Measurements from ENCODE around the gene UBE2R2.
"Not testable (repeated sequence)": the region's sequence is repeated elsewhere in the genome, so short reads cannot be mapped to it uniquely, and the experiment has no call there.

Gene UBE2R2

DNA sequence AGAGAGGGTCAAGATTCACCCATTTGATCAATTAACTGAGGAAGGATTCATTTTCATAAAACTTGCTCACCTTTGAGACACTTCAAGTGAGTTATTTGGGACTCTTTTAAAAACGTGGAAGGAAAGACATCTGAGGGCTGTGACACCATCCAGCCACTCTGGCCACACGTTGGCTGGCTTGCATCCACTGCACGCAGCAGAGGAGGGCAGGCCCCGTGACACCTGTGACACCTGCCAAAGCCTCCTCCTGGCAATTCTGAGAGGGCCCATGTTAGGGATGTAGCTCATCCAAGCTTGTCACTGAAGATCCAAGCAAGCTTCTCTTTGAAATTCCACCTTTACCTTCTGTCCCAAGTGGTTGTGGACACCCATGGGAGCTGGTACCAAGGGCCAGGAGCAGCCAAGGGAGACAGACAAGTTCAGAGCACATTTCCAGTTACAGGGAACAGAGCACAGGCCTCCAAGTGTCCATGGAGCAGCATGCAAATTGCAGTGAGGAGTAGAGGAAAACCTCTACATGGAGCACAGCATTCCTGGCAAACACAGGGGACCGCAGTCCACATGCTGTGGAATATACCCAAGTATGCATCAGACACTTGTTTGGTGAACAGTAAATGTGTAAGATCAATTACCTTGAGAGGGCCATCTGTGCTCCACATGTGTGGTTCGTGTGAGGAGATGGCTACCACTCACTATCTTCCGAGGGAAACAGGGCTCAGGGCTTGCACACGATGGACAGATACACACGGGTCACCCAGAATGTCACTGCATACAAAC lies 16.8 kb upstream of the UBE2R2 start:
- no peak for DNase-seq (ENCODE audit: low spot score)

DNA sequence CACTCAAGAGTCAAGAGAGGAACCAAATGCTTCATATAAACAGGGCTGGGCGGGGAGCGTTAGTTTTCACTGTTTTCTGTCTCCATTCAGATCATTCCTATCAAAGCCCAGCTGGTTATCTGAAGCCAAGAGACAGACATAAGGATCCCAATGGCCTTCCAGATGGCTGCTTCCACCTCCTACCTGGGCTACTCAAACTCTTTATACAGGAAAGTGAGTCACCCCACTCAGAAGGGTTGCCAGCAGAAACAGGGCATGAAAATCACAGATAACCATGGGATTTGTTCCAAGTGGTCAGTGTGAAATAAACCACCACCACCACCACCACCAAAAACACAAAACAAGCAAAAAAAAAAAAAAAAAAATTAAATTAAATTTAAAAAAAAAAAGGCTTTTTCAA lies 16.1 kb upstream of the UBE2R2 start:
- DNase-seq (ENCODE audit: low spot score), result no peak

DNA sequence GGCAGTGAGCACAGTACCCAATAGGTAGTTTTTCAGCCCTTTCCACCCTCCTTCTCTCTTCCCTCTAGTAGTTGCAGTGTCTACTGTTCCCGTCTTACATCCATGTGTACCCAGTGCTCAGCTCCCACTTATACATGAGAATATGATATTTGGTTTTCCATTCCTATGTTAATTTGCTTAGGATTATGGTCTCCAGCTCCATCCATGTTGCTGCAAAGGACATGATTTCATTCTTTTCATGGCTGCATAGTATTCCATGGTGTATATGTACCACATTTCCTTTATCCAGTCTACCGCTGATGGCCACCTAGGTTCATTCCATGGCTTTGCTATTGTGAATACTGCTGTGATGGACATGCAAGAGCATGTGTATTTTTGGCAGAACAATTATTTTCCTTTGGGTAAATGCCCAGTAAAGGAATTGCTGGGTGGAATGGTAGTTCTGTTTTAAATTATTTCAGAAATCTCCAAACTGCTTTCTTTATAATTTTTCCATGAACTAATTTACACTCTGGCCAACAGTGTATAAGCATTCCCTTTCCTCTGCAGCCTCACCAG lies 14.9 kb upstream of the UBE2R2 start:
- not testable (repeated sequence) for DNase-seq (ENCODE audit: low spot score)

DNA sequence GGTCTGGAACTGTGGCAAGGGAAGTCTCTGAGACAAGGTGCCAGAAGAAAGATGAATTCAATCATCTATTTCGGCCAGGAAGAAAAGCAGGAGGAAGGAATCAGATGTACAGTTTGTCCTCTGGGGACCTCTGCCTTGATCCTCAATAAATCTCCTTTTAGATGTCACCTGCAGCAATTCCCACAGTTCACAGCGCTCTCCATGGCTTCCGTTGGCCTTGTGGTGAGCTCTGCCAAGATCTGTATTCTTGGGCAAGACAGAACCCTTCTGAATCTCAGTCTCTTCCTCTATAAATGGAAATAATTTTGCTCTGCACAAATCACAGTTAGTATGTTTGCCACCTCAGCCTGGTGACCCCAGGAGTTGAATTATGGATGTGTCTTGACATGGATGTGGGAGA lies 12.8 kb upstream of the UBE2R2 start:
- DNase-seq (ENCODE audit: low spot score), result not testable (repeated sequence)

DNA sequence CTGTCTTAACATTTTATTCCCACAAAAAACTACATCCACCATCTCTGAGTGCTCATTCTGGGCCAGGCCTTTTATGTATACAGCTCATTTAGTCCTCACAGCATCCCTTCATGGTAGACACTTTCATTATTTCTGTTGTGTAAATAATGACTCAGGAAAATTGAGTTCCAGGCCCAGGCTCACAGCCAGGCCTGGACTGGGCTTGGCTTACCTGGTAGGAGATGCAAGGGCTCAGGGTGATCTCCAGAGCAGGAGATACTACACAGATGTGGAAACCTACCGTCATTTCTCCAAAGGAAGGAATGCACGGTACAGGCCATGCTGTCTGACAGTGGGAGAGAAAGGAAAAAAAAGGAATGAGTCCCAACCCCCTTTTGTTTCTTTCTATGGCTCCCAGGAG lies 9.8 kb upstream of the UBE2R2 start:
- DNase-seq (ENCODE audit: low spot score), result not testable (repeated sequence)

DNA sequence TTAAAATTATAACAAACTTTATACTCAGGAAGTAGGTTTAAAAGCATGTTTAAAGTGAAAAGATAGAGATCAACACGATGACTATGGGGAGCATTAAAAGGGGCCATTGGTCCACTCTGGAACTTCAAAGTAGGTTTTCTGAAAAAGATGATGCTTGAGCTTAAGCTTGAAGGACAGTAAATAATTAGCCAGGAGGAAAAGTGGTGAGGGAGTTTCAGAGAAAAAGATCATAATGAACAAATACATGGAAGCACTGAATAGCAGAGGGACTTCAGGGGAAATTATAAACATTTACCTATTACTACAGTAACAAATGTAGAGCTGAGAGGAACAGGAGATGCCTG lies 8.0 kb upstream of the UBE2R2 start:
- not testable (repeated sequence) for DNase-seq (ENCODE audit: low spot score)

DNA sequence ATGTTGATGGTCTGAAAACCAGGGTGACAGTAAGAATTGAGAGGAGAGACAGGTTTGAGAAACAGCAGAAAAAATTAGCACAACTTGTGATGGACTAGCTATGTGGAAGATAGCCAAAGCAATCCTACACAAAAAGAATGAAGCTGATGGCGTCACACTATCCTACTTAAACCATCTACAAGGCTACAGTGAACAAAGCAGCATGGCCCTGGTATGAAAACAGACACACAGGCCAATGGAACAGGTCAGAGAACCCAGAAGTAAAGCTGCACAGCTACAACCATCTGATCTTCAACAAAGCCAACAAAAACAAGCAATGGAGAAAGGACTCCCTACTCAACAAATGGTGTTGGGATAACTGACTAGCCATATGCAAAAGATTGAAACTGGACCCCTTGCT lies 7.5 kb upstream of the UBE2R2 start:
- no peak for DNase-seq (ENCODE audit: low spot score)

DNA sequence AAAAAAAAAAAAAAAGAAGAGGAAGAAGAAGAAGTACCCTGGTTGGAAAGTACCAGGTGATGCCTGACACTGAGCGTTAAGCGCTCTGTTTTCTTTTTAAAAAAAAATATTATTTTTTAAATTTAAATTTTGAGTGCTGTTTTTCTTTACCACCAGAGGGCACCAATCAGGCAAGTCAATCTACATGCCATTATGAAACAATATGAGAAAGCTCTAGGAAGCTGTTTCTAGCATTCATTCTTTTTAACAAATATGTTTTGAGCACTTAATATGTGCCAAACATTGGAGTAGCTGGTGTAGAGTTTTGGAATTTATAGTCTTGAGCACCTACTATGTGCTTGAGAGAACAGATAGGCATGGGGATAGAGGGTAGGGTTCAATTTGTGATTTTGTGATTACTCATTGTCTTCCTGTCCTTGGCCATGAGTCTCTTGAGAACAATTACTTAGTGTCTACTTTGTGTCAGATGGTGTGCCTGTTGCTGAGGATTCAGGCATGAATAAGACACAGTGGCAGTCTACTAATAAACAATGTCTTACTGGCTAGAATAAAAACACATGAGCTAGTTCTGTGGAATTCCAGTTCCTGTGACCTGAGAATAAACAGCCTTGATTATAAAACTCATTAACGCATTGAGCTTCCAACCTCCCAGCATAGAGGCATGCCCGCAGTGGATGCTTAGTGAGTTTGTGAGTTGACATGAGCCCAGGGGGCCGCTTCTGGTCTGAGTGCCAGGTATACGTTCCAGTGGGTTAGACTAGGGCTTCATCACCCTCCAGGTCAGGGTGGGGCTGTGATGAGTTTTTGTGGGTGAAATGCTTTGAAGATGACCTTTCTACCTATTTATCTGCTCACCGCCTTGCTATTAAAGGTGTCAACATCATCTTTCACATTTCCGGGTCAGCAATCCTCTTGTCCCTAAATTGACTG lies 3.0 kb upstream of the UBE2R2 start:
- peak; percentile 85 for DNase-seq (ENCODE audit: low spot score)

DNA sequence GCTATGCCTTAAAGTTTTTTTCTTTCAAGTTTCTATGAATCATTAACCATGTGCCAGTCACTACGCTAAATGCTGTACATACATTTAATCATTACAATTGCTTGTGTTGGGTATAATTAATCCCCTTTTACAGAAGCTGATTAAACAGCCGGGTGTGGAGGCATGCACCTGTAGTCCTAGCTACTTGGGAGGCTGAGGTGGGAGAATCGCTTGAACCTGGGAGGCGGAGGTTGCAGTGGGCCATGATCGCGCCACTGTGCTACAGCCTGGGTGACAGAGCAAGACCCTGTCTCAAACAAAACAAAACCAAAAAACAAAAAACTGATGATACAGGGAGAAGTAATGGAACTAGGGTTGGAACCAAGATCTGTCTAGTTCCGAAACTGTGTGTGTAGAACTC lies 1.2 kb upstream of the UBE2R2 start:
- no peak for DNase-seq (ENCODE audit: low spot score)

DNA sequence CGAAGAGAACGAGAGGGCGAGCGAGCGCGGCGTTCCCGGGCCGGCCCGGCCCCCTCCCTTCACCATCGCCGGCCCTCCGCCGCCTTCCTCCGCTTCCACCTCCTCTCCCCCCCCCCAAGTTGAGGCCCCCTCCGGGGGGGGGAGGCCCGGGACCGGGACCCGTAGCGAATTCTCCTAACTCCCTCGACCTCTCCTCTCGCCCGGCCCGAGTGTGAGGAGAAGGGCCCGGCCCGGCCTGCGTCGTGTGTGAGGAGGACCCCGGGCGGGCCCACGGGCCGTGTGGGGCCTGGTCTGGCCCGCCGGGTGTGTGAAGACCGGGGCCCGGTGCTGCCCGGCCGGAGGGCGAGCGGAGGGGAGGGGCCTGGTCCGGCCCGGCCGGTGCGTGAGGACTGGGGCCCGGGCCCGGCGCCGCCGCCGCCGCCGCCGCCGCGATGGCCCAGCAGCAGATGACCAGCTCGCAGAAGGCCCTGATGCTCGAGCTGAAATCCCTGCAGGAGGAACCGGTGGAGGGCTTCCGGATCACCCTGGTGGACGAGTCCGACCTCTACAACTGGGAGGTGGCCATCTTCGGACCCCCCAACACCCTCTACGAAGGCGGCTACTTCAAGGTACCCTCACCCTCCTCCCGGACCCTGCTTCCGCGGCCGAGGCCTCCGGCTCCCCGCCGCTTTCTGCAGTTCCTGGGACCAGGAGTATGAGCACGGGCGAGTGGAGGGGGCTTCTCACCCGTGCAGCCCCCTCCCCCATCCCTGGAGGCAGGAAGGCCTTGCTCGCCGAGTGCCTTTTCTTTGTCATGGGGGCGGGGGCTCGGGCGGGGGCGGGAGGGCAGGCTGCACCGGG lies 587 bp downstream of the UBE2R2 start:
- DNase-seq (ENCODE audit: low spot score), result peak; percentile 27

DNA sequence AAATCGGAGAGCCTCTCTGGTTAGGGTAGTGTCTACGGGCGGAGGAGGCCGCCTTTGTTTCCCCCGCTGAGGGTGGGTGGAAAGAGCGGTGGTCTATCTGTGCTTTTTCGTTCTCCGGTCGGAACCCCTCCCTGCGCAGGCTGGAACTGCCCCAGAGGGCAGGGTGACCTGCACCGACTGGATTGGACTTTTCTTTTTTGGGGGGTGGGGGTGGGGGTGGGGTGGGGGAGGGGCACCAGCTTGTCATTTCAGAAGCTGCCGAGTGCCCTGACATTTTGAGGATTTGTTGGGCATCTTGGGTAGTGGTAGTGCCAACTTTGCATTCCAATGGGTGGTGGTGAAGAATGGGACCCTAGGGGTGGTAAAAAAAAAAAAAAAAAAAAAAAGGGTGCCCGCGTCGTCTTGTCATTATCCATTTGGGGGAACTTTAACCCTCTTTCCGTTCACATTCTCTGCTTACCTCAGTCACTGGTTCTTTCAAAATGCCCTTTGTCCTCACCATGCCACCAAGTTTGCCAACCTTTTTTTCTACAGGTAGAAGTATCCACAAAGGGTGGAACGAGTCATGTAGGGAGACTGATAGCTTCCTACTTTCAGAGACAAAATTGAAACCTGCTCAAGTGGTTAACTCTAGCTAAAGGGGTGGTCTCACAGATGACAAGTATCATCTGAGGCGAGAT lies 1.3 kb downstream of the UBE2R2 start:
- peak; percentile 16 for DNase-seq (ENCODE audit: low spot score)

DNA sequence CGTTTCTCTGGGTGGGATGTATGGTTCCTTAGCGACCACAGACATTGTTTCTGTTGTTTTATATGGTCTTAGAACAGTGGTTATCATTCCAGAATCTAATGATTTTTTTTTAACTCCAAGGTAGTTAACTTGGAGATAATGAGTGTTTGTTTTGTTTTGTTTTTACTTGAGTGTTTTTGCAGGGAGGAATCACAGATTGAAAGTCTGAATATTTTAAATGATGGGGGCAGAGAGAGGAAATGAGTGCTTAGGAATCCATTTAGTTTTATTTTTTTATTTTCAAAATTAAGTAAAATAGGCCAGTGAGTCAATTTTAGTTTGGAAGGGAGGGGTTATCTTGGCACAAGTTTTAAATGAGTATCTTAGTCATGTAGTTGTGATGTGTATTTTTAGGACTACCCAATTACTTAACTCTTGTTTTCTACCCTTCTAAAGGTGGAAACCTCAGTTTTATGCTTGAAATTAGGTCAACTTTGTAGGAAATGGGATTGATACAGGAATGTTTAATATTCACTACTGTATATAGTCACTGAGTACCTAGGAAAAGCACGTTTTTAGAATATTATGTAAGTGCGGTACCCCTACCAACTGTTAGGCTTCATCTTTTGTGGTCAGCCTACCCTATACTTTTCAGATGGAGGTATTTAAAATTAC lies 2.0 kb downstream of the UBE2R2 start:
- no peak for DNase-seq (ENCODE audit: low spot score)

DNA sequence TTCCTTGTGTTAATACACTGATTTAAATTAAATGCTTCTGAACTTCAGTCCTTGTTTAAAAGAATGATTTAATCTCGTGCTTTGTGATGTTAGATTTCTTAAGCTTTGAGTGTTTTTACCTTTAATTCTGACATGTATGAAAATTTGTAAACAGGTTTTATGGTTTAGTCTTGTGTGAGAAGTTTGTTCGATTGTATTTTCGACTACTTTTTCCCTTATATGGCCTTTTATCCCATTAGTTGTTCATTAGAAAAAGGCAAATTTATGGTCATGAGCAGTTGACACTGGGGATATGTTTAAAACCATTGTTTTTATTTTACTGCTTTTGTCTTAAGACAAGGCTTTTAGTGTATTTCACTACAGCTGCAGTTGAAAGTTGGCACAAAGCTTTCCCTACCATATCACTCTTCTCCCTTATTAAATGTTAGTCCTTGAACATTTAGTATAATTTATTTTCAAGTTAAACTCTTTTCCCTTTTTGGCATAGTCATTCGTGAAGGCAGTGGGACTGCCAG lies 3.3 kb downstream of the UBE2R2 start:
- DNase-seq (ENCODE audit: low spot score), result peak; percentile 38

DNA sequence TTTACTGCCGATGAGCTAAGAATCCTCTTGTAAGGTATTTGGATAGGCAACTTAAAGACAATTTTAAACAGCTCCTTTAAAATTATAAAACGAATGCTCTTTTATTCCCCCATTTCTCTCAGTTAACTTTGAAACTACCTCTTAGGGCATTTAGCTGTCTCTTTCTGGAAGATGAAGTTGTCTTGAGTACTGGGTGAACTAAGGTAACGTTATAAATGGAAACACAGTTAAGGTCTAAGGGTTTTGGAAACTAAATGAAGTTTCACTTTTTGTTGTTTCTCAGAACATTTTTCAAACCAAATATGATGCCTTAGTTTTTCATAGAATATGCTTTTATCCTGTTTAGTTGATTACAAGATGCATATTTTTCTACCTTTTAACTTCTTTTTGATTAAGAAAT lies 6.8 kb downstream of the UBE2R2 start:
- DNase-seq (ENCODE audit: low spot score), result no peak

DNA sequence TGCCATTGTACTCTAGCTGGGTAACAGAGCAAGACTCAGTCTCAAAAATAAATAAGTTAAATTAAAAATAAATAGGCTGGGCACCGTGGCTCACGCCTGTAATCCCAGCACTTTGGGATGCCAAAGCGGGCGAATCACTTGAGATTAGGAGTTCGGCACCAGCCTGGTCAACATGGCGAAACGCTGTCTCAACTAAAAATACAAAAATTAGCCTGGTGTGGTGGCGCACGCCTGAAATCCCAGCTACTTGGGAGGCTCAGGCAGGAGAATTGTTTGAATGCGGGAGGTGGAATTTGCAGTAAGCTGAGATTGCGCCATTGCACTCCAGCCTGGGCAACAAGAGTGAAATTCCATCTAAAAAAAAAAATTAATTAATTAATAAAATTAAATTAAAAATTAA lies 10.3 kb downstream of the UBE2R2 start:
- not testable (repeated sequence) for DNase-seq (ENCODE audit: low spot score)

DNA sequence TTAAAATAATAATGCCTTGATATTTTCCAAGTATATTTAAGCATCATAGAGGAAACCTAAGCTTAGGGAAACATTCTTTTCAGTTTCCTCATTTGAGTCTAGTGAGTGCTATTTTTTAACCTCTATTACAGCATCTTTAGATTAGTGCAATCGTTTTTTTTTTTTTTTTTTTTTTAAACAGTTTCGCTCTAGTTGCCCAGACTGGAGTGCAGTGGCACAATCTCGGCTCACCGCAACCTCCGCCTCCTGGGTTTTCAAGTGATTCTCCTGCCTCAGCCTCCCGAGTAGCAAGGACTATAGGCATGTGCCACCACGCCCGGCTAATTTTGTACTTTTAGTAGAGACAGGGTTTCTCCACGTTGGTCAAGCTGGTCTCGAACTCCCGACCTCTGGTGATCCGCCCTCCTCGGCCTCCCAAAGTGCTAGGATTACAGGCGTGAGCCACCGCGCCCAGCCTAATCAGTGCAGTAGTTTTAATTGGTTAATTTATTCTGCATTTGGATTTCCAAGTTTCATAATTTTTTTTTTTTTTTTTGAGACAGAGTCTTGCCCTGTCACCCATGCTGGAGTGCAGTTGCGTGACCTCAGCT lies 12.8 kb downstream of the UBE2R2 start:
- not testable (repeated sequence) for DNase-seq (ENCODE audit: low spot score)

DNA sequence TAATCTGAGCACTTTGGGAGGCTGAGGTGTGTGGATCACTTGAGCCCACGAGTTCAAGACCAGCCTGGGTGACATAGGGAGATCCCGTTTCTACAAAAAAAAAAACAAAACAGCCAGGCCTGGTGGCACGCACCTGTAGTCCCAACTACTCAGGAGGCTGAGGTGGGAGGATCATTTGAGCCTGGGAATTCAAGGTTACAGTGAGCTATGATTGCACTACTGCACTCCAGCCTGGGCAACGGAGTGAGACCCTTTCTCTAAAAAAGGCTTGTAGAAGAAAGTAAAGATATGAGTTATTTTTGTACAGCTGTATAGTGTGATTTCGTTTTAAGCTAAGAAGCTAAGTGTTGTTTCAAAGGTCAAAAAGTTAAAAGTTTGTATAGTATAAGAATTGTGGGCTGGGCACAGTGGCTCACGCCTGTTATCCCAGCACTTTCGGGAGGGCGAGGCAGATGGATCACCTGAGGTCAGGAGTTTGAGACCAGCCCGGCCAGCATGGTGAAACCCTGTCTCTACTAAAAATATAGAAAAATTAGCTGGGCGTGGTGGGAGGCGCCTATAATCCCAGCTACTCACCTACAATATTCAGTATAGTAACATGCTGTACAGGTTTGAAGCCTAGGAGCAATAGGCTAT lies 18.8 kb downstream of the UBE2R2 start:
- no peak for DNase-seq (ENCODE audit: low spot score)

DNA sequence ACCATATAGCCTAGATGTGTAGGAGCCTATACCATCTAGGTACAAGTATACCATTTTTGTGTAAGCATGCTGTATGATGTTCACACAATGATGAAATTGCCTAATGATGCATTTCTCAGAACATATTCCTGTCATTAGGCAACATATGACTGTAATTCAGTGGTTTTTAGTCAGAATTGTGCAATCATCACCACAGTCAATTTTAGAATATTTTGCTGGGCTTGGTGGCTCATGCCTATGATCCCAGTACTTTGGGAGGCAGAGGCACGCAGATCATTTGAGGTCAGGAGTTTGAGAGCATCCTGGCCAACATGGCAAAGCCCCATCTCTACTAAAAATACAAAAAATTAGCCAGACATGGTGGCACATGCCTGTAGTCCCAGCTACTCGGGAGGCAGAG lies 19.3 kb downstream of the UBE2R2 start:
- not testable (repeated sequence) for DNase-seq (ENCODE audit: low spot score)

DNA sequence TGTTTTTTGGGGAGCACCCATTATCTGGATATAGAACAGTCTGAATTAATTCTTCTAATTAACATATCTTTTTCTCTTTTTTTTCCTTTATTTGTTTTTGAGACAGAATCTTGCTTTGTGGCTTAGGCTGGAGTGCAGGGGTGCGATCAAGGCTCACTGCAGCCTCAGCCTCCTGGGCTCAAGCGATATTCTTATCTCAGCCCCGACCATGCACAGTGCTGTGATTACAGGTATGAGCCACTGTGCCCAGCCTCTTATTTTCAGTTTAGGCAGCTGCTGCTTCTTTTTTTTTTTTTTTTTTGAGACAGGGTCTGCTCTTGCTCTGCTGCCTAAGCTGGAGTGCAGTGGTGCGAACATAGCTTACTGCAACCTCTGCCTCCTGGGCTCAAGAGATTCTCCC lies 20.2 kb downstream of the UBE2R2 start:
- no peak for DNase-seq (ENCODE audit: low spot score)

DNA sequence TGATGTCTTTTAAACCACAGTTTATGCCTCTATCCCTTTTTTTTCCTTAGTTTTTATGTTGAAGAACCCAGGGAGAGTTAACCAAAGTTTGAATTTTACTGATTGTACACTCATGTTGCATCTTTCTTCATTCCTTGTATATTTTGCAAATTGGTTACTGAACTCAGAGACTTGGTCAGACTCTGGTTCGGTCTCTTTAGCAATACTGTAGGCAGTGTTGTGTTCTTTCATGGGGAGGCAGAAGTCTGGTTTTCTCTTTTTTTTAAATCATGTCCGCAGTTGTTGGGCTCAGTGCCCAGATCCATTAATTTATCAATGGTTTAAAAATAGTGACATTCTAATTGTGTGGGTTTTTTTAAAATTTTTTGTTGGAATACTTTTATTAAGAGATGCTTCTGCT lies 23.4 kb downstream of the UBE2R2 start:
- DNase-seq (ENCODE audit: low spot score), result no peak

All from Ammon's horn (tissue), 1 donor.